DLD1 (cell line): ENCODE results near the gene GDI1.

Source experiments
- in situ Hi-C: cut with HindIII; loops from 2 replicates; pipeline ENCODE4 v1.10.0; 2017; ENCODE audit warnings: low sequenced_read_pairs

The GDI1 gene

DNA sequence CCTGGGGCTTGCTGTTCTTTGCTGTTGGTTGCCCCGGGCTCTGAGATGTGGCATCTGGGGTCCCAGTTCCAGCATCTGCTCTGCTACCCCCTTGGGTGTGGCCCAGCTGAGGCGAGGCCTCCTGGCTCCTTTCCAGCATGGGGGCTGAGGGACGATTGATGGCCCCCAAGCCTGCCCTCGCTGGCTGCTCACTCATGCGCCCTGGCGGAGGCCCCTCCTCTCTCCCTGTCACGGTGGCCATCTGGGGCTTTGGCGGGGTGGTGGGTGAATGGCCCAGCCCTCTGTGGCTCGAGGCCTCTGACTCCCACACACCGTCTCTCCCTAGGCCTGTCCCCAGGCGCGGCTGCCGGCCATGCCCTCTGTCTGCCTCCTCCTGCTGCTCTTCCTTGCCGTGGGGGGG is 22.9 kb downstream of the GDI1 start:
- in situ Hi-C loops = no loop called here

DNA sequence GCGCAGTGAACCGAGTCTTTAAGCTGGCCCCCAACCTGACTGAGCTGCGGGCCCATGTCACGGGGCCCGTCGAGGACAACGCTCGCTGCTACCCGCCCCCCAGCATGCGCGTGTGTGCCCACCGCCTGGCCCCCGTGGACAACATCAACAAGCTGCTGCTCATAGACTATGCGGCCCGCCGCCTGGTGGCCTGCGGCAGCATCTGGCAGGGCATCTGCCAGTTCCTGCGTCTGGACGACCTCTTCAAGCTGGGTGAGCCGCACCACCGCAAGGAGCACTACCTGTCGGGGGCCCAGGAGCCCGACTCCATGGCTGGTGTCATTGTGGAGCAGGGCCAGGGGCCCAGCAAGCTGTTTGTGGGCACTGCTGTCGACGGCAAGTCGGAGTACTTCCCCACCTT is 23.4 kb downstream of the GDI1 start:
- in situ Hi-C loops = no loop called here

DNA sequence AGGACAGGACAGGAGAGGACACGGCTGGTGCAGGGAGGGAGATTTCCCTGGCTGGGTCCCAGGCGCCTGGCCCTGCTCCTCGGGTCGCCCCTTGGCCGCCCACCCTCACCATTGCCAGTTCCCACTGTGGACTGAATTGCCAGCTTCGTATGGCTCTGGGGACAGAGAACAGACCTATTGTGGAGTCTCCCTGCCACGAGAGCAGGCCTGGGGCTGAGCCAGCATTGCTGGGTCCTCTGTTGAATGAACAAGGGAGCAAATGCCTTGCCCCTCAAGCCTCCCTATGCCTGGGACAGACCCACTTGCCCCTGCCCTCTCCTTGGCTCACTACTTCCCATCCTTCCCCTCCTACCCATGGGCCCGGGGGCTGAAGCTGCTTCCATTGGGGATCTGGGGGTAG is 25.4 kb downstream of the GDI1 start:
- in situ Hi-C loops = no loop called here

DNA sequence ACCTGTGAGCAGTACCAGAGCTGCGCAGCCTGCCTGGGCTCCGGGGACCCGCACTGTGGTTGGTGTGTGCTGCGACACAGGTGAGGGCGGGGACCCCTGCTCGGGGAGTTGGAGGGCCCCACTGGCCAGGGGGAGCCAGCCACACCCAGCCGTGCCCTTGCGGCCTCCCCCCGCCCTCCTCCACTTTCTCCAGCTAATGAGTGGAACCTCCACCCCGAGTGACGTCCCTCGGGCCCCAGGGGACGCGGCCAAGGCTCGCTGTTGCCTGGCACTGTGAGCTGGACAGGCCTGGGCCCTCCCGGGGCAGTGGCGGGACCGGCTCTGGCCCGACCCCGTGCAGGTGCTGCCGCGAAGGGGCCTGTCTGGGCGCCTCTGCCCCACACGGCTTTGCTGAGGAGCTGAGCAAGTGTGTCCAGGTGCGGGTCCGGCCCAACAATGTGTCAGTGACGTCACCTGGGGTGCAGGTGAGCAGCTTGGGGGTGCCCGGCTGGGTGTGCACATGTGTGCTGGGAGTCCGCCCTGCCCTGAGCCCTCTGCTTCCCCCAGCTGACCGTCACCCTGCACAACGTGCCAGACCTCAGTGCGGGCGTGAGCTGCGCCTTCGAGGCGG is 26.8 kb downstream of the GDI1 start:
- in situ Hi-C loops = no loop called here

DNA sequence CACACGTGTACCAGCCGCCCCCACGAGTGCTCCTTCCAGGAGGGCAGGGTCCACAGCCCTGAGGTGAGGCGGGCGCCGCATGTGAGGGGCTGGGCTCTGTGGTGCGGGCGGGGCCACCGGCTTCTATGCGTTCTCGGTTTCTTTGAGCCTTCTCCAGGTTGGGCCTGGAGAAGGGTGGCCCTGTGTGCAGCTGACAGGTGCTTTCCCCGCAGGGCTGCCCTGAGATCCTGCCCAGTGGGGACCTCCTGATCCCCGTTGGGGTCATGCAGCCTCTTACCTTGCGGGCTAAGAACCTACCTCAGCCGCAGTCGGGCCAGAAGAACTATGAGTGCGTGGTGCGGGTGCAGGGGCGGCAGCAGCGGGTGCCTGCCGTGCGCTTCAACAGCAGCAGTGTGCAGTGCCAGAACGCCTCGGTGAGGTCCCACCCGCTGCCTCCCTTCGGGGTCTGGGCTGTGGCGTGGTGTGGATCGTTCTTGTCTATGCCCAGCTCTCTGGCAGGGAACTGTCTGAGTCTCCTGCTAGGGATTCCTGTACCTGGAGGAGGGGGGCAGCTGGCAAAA is 27.9 kb downstream of the GDI1 start:
- in situ Hi-C loops = no loop called here

DNA sequence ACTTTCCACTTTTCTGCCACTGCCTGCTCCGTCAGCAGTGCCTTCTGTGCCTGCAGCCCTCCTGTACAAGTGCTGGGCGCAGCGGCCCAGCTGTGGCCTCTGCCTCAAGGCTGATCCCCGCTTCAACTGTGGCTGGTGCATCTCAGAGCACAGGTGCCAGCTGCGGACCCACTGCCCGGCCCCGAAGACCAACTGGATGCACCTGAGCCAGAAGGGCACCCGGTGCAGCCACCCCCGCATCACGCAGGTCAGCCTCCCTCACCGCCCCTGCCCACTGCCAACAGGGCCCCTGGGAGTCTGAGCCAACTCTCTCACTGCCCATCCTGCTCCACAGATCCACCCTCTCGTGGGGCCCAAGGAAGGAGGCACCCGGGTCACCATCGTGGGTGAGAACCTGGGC is 28.6 kb downstream of the GDI1 start:
- in situ Hi-C loops = no loop called here

DNA sequence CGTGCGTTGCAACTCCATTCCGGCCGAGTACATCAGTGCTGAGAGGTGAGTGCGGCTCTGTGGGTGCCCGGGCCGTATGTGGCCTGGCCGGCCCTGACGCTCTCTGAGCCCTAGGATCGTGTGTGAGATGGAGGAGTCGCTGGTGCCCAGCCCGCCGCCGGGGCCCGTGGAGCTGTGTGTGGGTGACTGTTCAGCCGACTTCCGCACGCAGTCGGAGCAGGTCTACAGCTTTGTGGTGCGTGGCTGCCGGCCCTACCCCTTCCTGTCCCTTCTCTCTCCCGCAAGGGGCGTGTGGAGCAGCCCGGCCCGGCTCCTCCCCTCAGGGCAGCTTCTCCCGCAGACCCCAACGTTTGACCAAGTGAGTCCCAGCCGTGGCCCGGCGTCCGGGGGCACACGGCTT is 29.1 kb downstream of the GDI1 start:
- in situ Hi-C loops = no loop called here

DNA sequence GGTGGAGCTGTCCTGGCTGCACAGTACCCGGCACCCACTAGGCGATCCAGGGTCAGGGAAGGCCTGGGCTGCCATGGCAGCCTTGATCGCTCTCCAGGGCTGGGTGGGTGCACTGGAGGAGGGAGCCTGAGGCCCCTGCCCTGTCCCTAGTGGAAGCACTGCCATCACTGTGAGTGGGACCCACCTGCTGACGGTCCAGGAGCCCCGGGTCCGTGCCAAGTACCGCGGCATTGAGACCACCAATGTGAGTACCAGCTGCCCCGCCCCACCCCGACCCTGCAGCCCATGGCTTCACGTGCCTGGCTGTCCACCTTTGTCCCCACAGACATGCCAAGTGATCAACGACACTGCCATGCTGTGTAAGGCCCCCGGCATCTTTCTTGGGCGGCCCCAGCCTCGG is 30.0 kb downstream of the GDI1 start:
- in situ Hi-C loops = no loop called here

DNA sequence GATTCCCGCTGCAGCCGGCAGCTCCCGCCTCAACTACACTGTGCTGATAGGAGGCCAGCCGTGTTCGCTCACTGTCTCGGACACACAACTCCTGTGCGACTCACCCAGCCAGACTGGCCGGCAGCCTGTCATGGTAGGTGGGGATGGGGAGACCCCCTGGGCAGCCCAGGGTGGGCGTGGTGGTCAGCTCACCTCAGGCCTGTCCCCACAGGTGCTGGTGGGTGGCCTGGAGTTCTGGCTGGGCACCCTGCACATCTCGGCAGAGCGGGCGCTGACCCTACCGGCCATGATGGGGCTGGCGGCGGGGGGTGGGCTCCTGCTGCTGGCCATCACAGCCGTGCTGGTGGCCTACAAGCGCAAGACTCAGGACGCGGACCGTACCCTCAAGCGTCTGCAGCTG is 30.6 kb downstream of the GDI1 start:
- in situ Hi-C loops = no loop called here

DNA sequence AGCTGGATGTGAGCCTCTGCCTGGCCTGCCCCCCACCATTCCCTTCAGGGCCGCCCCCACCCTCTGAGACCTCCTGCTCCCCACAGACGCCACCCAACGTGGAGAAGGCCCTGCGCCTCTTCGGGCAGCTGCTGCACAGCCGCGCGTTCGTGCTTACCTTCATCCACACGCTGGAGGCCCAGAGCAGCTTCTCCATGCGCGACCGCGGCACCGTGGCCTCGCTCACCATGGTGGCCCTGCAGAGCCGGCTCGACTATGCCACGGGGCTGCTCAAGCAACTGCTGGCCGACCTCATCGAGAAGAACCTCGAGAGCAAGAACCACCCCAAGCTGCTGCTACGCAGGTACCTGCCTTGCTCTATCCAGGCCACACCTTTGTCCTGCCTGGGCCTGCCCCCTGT is 31.3 kb downstream of the GDI1 start:
- in situ Hi-C loops = no loop called here

DNA sequence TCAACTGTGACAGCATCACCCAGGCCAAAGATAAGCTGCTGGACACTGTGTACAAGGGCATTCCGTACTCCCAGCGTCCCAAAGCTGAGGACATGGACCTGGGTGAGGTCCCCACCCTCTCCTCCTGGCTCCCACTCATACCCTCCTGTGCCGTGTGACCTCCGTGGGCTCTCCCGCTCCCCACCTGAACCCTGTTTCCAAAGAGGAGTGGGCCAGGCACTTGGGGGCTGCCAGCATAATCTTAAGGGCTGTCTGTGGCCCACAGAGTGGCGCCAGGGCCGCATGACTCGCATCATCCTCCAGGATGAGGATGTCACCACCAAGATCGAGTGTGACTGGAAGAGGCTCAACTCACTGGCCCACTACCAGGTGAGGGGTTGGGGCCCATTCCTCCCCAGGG is 32.2 kb downstream of the GDI1 start:
- in situ Hi-C loops = no loop called here

DNA sequence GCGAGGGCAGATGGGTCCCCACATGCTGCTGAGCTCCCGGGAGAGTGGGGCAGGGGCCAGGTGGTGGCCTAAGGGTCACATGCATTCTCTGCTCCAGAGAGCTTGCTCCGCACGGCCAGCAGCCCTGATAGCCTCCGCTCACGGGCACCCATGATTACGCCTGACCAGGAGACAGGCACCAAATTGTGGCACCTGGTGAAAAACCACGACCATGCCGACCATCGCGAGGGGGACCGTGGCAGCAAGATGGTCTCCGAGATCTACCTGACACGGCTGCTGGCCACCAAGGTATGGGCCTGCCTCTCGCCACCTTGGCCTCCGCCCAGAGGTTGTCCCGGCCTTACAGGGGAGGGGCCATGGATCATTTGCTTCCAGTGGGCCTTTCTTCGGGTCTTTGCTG is 32.9 kb downstream of the GDI1 start:
- in situ Hi-C loops = no loop called here

DNA sequence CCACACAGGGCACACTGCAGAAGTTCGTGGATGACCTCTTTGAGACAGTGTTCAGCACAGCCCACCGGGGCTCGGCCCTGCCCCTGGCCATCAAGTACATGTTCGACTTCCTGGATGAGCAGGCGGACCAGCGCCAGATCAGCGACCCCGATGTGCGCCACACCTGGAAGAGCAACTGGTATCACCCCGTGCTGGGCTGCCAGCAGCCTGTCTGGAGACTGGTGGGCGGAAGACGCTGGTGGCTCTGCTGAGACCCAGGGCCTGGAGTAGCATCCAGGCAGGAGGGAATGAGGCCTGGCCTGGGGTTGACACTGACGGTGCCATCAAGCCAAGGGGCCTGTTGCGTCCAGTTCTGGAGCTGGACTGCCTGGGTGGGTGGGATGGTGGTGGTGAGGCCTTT is 33.5 kb downstream of the GDI1 start:
- in situ Hi-C loops = no loop called here

DNA sequence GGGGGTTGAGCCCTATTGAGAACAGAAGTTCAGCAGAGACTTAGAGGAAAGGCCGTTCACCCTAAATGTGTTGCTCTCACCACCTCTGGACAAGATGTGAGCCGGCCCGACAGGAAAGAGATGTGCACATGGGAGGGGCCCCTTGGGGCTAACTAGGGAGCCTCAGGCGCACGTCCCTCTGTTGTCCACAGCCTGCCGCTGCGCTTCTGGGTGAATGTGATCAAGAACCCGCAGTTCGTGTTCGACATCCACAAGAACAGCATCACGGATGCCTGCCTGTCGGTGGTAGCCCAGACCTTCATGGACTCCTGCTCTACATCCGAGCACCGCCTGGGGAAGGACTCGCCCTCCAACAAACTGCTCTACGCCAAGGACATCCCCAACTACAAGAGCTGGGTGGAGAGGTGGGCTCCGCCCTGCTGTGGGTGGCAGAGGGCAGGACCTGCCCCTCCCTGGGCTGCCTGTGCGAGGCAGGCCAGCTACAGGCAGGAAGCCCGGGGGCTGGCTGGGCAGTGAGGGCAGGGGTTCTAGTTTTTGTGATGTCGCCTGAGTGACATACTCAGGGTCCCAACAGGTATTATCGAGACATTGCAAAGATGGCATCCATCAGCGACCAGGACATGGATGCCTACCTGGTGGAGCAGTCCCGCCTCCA is 34.1 kb downstream of the GDI1 start:
- in situ Hi-C loops = no loop called here

DNA sequence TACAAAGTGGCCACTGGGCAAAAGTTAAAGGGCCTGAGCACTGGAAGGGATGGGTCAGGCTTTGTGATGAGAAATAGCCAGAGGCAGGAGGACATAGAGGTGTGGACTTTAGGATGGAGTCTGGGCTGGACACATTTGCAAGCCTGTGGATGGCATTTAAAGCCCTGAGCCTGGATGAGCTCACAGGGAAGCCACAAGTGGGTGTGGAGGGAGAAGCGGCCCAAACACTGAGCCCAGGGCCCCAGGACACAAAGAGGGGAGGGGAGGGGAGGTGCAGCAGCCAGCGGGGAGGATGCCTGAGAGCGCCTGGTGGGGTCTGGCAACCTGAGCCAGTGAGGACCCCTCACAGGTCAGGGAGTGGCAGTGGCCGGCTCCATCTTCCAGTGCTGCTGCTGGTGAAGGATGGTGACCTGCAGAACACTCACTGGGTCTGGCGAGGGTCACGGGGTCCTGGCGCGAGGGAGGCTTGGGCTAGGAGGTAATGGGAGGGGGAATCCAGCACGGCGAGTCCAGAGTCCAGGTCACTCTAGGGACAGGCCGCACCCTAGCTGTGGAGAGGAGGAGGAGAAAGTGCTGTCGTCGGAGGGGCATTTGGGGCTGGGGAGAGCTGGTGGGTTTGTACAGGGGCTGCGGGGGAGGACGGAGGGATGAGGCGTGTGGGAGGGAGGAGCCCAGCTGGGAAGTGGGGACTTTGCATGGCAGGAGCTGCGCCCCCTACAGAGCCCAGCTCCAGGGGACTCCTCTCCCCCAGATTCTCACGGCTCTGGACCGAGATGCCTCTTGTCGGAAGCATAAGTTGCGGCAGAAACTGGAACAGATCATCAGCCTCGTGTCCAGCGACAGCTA is 35.1 kb downstream of the GDI1 start:
- in situ Hi-C loops = no loop called here

DNA sequence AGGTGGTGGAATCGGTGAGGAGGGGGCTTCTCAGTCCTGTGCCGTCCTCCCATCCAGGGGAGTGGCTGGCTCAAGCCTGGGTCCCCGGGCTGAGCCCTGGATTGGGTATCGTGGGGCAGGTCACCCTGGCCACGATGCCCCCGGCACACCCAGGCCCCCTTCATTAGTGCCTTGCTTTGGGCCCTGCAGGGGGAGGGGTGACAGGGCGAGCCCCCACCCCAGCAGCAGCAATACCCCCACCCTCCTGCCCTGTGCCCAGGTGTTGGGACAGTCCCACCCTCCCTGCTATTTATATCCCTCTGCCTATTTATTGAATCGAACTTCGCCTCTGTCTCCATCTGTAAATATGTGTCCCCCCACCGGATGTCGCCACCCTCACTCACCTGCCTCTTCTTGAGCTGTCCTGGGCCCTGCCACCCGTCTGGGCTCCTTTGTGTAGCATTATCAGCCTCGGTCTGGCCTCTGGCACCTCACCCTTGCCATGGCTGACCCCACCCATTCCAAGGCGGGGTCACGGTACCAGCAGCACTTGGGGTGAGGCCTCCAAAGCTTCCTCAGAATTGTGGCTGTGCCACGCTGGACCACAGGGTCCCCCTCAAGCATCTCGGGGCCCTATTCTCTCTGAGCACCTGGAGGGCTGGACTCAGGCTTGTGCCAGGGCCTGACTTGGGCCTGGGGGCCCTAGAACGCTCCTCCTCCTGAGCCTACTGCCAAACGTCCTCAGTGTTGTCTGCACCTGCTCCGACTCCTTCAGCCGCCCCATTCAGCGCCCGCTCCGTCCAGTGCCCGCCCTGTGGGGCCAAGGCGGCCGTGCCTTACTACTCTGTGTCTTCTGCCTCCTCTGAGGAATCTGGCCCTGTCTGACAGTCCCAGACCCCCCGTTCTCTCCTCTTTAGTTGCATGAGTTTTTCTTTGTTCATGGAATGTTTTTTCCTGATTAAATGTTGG is 36.0 kb downstream of the GDI1 start:
- in situ Hi-C loops = no loop called here

DNA sequence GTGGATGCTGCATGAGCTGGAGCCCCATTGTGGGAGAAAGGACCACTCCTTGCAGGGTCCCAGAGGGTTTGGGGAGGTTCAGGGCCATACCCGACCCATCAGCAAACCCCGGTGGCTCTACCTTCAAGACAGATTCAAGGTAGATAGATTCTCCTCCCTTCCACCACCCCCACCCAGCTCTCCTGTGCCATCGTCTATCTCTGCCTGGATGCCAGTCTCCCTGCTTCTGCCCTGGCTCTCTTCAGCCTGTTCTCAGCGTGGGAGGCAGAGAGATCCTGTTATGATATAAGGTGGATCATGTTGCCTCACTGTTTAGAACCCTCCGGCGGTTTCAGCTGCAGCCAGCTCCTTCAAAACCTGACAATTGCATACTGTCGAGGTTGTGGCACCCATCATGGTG is 36.7 kb downstream of the GDI1 start:
- in situ Hi-C loops = no loop called here

DNA sequence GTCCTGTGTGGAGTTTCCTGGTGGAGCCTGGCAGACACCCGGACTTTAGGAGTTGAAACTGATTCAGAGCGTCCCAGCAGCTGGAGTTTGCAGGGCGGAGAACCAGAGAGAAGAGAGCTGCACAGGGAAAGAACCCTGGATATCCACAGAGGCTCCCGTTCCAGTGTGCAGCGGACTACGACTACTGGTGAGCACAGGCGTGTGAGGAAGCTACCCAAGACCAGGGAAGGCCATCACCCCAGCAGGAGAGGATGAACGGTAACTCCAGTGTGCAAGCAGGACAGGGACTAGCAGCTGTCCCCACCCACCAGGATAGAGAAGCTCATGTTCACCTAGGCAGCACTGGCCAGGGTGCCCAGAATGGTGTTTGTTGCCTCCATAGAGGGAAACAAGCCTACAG is 39.9 kb downstream of the GDI1 start:
- in situ Hi-C loops = no loop called here

DNA sequence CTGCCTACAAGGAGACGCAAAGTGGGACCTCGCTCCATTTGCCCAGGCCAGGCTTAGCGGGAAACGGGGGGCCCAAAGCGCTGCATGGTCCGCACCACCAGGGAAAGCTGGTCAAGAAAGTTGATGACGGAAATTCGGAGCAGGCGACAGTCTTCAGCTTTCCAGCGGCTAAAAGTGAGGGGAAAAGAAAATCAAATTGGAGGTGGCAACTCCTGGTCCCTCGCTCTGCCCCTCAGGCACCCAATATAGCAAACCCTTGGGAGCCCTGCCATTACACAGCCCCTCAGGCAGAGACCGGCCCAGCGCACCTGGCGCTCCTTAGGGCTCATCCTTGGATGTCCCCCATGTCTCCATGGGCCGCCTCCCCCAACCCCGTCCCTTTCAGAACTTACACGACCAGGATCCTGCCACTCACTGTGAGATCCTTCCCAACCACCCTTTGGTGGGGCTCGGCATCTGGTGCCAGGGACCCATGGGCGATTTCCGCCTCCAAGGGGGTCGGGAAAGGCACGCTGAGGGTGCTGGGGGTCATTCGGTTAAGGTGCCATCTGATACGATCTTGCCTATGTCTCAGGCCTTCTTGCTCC is 41.0 kb downstream of the GDI1 start:
- in situ Hi-C loops = no loop called here
